ENCODE results near the gene FPGS.

- TF ChIP-seq POLR2AphosphoS5 (IDR thresholded peaks at IDR 0.05; ENCODE audit: low read depth, low read length) (no peak), EZH2phosphoT487 (IDR thresholded peaks at IDR 0.05; ENCODE audit: borderline replicate concordance) (no peak), CTCF (IDR thresholded peaks at IDR 0.05 in 2 of 3, conservative IDR thresholded peaks at IDR 0.05 in 1 of 3; ENCODE audit: borderline replicate concordance in 1 of 3, insufficient read depth in 1 of 3, low read depth in 2 of 3, low read length in 2 of 3) (no peak), CEBPB (IDR thresholded peaks at IDR 0.05; ENCODE audit: low read depth) (no peak), ATF3 (IDR thresholded peaks at IDR 0.05) (no peak), SIN3A (IDR thresholded peaks at IDR 0.05; ENCODE audit: low read depth) (no peak), SP1 (IDR thresholded peaks at IDR 0.05; ENCODE audit: low read depth) (no peak), MAX (IDR thresholded peaks at IDR 0.05) (no peak), ZBTB33 (IDR thresholded peaks at IDR 0.05; ENCODE audit: extremely low read depth, insufficient replicate concordance, low read length) (no peak), EGR1 (IDR thresholded peaks at IDR 0.05; ENCODE audit: low read depth) (no peak), REST (IDR thresholded peaks at IDR 0.05; ENCODE audit: low read depth) (no peak)
Observed at GRCh38 chr9:127755061-127756060, 47.3 kb upstream of the FPGS start.
